ENCODE measurements around the gene NIPAL3.

DNA sequence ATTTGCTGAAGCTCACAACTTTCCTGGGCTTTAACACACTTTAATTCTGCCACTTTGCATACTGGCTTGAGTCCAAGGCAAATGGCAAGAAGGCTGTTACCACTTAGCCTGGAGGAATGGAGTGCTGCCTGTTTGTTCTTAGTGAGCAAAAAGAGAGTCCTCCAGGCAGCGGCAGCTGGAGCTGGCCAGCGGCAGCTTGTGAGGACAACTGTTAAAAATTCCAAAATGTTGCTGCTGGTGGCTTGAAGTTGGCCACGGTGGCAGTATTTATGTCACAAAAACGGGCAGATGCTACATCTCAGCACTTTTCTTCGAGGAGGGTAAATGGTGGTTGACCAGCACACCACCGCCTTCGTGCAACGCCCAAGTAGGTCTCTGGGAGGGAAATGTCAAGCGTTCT lies 29.4 kb upstream of the NIPAL3 start:
- TF ChIP-seq, protein P1, sequence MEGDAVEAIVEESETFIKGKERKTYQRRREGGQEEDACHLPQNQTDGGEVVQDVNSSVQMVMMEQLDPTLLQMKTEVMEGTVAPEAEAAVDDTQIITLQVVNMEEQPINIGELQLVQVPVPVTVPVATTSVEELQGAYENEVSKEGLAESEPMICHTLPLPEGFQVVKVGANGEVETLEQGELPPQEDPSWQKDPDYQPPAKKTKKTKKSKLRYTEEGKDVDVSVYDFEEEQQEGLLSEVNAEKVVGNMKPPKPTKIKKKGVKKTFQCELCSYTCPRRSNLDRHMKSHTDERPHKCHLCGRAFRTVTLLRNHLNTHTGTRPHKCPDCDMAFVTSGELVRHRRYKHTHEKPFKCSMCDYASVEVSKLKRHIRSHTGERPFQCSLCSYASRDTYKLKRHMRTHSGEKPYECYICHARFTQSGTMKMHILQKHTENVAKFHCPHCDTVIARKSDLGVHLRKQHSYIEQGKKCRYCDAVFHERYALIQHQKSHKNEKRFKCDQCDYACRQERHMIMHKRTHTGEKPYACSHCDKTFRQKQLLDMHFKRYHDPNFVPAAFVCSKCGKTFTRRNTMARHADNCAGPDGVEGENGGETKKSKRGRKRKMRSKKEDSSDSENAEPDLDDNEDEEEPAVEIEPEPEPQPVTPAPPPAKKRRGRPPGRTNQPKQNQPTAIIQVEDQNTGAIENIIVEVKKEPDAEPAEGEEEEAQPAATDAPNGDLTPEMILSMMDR (IDR thresholded peaks at IDR 0.05), result no peak
- no peak for TF ChIP-seq SP1 (CRISPR knock-in tag; conservative IDR thresholded peaks at IDR 0.05)
- TF ChIP-seq, protein P2, sequence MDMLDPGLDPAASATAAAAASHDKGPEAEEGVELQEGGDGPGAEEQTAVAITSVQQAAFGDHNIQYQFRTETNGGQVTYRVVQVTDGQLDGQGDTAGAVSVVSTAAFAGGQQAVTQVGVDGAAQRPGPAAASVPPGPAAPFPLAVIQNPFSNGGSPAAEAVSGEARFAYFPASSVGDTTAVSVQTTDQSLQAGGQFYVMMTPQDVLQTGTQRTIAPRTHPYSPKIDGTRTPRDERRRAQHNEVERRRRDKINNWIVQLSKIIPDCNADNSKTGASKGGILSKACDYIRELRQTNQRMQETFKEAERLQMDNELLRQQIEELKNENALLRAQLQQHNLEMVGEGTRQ (CRISPR knock-in tag; IDR thresholded peaks at IDR 0.05), result no peak
